Measurements from ENCODE around the gene DPAGT1.
"Not testable (repeated sequence)": the region's sequence is repeated elsewhere in the genome, so short reads cannot be mapped to it uniquely, and the experiment has no call there.

The DPAGT1 gene

DNA sequence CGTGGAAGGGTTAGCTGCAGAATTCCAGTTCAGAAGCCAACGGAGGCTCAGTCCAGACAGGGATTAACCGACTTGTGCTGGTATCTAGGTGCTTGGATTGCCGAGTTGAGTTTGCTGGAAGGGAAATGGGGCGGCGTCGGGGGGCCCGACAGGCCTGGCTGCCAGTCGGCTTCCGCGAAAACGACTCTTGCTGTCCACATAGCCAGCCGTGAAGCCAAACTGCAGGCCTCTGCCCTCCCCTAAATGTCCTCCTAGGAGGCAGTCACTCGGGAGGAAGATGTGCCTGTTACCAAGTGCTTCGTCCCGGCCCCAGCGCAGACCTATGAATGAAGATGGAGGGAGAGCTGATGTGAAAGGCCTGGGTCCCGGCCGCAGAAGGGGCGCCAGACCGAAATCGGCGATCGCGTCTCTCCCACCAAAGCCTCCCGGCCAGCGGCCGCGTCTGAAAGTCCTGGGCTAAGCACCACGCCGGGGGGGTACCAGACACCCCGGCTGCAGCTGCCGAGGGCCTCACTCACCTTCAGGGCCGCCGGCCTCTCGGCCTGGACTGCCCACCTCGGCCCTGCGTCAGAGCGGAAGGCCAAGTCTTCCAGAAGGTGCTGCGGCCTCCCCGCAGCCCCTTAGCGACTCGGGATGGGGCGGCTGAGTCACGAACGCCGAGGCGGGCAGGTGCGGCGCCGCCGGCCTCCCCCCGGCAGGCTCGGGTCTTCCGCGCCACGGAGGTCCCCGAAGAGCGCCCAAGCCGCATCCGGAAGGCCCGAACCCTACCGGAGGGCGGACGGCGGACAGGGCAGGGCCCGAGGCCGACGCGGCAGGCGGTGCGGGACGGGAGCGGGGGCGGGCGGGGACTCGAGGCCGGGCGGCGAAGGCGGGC lies 7.5 kb downstream of the DPAGT1 start:
- no peak for DNase-seq (ENCODE audit: low read depth, low spot score)

DNA sequence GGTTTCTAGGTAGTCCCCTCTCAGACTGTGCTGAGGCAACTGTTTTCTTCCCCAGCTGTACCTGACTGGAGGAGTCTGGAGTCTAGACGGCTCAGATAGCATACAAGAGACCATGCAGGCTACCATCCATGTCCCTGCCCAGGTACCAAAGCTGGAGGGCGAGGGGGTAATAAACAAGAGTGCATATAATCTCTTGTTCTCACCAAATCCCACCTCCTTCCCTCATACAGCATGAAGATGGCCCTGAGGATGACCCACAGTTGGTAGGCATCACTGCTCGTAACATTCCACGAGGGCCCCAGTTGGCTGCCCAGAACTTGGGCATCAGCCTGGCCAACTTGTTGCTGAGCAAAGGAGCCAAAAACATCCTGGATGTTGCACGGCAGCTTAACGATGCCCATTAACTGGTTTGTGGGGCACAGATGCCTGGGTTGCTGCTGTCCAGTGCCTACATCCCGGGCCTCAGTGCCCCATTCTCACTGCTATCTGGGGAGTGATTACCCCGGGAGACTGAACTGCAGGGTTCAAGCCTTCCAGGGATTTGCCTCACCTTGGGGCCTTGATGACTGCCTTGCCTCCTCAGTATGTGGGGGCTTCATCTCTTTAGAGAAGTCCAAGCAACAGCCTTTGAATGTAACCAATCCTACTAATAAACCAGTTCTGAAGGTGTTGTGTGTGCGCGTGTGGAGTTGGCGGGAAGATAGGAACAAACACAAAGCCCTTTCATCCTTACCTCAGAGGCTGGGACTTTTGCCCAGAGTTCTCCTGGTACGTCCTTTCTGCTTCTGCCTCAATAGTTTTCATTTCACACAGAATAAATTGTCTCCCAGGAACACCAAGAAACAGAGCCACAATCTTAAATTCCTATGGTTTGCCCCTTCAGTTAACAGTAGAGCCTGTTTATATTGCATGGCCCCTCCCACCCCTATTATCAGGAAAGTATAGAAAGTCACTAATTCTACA lies 8.5 kb downstream of the DPAGT1 start:
- no peak for DNase-seq (ENCODE audit: low read depth, low spot score)

DNA sequence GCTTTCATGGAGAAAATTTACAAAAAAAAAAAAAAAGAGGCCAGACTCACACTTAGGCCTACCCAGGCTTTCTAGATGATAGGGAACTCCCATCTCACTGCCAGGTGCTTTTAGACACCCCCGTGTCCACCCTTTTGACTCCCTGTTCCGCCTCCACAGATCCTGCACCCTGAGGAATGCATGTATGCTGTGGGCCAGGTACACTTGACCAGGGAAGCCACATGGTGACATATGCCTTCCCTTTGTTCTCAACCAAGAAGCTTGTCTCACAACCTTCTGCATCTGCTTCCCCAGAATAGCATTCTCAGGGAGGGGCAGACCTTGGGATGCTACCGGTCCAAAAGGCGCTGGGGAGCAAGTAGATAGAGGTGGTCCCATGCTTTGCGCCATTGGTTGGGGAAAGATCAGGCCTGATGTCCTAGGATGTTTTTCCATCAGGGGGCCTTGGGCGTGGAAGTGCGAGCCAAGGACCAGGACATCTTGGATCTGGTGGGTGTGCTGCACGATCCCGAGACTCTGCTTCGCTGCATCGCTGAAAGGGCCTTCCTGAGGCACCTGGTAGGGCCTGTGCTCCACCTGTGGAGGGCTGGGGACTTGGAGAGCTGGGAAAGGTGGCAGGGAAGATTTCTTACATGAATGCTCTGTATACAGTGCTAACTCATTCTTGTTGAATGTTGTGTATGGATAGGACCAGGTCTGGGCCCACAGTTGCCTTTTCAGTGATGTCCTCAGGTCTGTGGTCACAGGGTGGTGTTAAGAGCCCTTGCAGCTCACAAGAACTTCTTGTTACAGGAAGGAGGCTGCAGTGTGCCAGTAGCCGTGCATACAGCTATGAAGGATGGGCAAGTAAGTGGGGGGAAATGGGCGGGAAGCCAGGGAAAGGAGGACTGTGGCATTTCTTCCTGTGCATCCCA lies 9.4 kb downstream of the DPAGT1 start:
- no peak for DNase-seq (ENCODE audit: low read depth, low spot score)

DNA sequence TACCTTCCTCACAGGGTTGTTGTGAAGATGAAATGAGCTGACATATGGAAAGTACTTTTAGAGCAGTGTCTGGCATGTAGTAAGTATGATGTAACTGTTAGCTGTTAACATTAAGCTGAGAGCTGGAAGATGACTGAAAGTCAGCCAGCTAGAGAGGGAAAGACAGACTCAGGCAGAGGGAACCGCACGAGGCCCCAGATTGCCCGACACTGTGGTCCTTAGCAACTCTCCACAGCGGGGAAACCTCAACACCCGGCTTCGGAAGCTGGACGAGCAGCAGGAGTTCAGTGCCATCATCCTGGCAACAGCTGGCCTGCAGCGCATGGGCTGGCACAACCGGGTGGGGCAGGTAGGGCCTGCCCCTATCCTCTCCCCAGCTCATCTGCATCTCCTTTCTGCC lies 10.5 kb downstream of the DPAGT1 start:
- DNase-seq (ENCODE audit: low read depth, low spot score), result no peak

DNA sequence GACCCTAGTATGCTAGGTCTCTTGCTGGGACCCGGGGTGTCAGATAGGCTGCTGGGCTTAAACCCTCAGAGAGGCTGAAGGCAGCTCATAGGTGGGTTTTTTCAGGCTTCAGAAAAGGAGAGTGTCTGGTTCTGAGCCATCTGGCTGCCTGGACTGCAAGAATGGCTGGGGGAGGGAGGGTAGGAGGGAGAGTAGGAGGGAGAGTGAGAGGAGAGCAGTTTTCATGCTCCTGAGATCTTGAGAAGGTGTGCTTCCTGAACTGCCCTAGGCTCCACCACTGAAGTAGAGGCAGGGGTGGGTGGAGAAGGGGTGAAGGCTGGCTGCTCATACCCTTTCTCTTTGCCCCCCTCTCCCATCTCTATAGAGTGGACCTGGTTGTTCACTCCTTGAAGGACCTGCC lies 12.3 kb downstream of the DPAGT1 start:
- no peak for DNase-seq (ENCODE audit: low read depth, low spot score)

DNA sequence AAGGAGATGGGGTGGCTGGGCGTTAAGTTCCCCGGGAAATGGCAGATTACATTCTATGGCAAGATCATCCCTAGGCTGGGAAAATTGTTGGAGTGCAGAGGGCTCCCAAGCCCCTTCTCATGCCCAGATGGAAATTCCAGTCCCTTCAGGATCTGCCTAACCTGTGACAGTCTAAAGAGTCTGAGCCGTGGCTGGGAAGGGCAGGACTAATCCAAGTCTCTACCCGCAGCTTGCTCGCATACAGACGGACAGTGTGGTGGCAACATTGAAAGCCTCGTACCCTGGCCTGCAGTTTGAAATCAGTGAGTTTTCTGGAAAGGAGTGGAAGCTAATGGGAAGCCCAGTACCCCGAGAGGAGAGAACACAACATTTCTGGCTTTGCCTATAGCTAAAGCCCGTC lies 13.2 kb downstream of the DPAGT1 start:
- no peak for DNase-seq (ENCODE audit: low read depth, low spot score)

DNA sequence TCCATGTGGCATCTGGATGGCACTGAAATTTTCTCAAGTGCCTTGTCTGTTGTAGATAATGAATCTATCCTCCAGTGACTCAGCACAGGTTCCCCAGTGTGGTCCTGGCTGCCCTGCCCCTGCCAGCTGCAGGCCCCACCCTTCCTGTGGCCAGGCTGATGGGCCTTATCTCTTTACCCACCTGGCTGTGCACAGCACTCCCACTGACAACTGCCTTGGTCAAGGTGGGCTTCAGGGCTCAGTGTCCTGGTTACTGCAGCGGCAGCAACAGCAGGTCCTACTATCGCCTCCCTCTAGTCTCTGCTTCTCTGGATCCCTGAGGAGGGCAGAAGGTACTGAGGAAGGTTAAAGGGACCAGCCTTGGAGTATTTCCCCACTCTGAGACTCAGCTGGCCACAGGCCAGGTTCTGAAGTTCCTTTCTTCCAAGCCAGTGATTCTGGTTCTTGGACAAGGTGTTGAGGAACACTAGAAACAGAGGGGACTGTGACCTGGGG lies 13.9 kb downstream of the DPAGT1 start:
- DNase-seq (ENCODE audit: low read depth, low spot score), result no peak

DNA sequence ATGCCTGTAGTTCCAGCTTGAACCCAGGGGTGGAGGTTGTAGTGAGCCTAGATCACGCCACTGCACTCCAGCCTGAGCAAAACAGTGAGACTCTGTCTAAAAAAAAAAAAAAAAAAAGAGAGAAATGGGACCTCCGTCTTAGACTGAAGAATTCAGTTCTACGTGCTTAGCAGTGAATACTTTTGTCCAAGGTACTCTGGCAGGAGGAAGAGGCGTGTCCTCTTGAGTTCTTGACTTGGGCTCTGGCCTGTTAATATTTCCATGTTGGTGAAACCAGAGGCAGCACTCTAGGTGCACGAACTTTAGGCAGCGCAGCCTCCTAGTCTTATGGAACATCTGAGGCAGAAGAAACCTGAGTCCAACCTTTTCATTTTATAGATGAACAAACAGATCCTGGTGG lies 14.5 kb downstream of the DPAGT1 start:
- DNase-seq (ENCODE audit: low read depth, low spot score), result no peak

DNA sequence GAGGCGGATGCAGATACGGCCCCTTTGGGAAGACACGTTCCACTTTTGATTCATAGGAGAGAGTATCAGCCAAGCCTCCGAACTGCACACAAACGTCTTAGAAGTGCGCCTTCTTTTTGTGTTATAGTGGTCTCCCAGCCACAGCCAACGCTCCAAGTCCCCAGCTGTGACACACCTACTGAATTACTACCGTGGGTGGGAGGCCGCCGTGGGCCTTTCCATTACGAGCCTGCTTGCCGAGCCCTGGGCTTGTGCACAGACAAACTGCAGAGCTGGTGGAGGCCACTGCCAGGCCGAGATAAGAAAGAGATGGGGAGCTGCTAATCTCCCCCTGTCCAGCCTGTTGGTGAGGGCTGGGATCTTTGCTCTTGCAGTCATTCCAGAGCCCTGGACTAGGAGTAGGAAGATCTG lies 16.2 kb downstream of the DPAGT1 start:
- DNase-seq (ENCODE audit: low read depth, low spot score), result no peak

DNA sequence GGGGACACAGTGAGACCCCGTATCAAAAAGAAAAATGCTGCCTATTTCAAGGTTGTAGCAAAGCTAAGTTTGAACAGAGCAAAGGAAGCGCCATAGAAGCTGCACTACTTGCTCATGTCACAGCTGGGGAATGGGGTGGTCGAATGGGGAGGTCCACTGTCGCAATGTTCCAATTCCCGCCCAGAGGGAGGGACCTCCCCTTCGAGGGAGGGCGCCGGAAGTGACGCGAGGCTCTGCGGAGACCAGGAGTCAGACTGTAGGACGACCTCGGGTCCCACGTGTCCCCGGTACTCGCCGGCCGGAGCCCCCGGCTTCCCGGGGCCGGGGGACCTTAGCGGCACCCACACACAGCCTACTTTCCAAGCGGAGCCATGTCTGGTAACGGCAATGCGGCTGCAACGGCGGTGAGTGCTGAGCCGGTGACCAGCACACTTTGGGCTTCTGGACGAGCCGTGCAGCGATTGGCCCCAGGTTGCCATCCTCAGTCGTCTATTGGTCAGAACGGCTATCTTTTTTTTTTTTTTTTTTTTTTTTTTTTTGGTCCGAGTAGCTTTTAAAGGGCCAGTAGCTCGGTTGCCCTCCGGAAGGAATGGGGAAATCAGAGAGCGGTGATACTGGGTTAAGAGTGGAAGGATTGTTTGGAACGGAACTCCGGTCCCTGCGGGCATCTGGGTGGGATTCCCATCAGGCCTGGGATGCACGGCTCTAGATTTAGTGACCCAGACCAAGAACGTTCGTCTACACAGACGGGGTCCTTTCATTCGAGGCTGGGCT lies 16.8 kb downstream of the DPAGT1 start, which contains the start of gene HMBS:
Gene HMBS (plus strand): TSS at position 219 of the 774 bp plus-strand sequence. CDS start 153 bp downstream, at position 372.
- peak; percentile 81 for DNase-seq (ENCODE audit: low read depth, low spot score)

DNA sequence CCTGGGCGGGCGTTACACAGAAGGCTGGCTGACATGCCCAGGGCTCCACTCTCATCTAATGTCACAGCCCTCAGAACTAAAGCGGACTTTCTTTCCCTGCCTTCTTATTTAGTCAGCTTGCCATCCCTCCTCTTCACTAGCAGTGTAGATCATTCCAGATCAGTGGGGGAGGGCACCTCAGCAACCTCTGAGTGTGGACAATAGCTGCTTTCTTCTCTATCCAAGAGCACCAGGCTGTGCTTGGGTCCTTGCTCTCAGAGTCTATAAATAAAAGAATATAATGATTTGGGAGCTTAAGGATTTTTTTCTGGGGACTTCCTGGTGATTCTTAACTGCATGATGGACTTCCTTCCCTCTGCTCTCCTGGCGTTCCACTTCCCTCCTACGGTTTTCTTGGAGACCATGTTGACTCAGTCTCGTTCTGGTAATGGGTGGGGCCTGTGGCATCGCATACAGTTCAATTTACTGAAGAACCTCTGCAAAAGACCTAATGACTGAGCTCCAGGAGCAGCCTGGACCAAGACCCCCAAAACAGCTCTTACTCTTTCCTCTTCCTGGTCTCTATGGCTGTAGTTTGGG lies 19.9 kb downstream of the DPAGT1 start:
- DNase-seq (ENCODE audit: low read depth, low spot score), result no peak

DNA sequence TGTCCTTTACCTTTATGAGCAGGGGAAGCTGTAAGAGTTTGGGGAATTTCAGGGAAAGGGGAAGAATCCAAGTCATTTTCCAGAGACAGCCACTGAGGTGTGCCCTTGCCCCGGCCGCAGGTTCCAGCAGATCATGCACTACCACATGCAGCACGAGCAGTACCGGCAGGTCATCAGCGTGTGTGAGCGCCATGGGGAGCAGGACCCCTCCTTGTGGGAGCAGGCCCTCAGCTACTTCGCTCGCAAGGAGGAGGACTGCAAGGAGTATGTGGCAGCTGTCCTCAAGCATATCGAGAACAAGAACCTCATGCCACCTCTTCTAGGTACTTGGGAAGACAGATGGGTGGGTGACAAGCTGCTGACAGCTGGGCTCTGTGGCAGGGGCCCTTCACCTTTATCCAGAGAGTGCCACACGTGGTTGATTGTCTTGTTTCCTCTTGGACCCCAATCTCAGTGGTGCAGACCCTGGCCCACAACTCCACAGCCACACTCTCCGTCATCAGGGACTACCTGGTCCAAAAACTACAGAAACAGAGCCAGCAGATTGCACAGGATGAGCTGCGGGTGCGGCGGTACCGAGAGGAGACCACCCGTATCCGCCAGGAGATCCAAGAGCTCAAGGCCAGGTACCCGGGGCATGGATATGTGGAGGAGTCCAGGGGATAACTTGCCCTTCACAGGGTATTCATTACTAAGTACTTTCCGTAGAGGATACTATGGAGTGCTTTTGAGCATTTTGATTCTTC lies 22.8 kb downstream of the DPAGT1 start:
- no peak for DNase-seq (ENCODE audit: low read depth, low spot score)

DNA sequence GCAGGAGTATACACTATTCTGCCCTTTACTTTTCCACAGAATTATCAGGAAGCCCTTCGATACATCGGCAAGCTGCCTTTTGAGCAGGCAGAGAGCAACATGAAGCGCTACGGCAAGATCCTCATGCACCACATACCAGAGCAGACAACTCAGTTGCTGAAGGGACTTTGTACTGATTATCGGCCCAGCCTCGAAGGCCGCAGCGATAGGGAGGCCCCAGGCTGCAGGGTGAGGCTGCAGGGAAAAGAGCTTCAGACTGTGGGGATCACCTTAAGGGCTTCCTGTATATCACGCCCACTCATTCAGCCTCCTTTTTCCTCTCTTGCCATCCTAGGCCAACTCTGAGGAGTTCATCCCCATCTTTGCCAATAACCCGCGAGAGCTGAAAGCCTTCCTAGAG lies 23.8 kb downstream of the DPAGT1 start:
- no peak for DNase-seq (ENCODE audit: low read depth, low spot score)

DNA sequence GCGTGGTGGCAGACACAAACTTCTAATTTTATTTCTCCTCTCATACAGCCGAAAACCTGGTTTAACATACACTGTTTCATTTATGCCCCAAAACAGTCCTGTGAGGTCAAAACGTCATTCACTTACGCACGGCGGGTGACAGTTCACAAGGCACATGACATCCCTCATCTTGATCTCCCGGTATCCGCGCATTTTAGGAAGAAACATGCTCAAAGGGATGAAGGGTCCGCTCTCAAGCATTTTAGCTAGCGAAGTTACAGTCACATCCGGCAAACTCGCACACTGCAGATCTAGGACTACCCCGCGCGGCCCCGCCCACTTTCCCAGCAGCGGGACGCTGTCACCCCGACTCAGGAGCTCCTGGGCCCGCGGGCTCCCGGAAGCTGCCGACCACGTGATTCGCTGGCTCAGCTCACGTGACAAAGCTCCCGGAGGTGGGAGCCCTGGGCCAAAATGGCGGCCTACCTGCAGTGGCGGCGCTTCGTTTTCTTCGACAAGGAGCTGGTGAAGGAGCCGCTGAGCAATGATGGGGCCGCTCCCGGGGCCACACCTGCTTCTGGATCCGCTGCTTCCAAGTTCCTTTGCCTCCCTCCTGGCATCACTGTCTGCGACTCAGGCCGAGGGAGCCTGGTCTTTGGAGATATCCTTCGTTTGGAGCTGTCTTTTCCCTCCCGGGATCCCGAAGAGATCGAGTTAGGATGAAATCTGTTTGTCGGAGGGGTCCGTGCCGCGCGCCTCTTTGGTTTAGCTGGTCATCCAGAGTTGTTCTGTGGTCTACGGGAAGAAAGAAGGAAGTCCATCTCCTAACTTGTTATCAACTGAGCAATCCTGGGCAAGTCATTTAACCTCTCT lies 34.1 kb downstream of the DPAGT1 start, which contains the start of gene VPS11:
Gene VPS11 (plus strand): TSS at position 448 of the 852 bp plus-strand sequence. CDS start 6 bp downstream, at position 454.
- peak; percentile 88 for DNase-seq (ENCODE audit: low read depth, low spot score)

DNA sequence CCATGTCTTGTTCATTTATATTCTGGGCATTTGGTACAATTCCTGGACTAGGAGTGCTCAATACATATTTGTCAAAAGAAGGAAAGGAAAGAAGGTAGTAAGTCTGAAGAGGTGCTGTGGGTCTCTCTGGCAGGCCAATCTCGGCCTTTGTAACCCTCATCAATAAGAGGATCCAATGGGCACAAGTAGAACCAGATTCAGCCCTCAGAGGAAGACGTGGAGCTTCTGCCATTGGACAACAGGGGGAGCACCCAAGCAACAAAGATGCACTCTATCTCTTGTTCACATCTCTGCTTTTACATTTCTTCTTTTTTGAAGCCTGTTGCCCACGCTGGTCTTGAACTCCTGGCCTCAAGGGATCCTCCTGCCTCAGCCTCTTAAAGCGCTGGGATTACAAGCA lies 36.3 kb downstream of the DPAGT1 start:
- no peak for DNase-seq (ENCODE audit: low read depth, low spot score)

DNA sequence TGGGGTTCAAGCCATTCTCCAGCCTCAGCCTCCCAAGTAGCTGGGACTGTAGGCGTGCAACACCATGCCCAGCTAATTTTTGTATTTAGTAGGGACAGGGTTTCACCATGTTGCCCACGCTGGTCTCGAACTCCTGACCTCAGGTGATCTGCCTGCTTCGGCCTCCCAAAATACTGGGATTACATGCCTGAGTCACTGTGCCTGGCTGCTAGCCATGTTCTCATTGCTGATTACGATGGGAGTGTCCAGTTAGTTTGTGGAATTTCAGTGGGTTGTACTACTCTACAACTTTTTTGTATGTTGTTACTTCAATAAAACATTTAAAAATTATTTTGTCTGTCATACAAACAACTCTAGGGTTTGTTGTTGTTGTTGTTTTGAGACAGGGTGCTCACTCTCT lies 38.9 kb downstream of the DPAGT1 start:
- no peak for DNase-seq (ENCODE audit: low read depth, low spot score)

DNA sequence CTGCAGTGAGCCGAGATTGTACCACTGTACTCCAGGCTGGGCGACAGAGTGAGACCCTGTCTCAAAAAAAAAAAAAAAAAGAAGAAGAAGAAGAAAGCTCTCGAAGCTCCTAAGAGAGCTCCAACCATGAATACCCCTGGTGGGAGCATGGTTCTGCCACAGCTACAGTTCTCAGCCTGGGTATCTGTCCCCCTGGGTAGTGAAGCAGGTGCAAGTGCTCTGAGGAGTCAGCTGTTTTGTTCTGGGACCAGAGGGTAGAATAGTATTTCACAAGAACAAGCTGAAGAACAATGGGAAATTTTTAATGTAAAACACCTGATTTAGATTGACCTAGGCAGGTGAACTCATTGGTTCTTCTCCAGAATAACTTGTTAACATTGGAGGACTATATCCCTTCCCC lies 40.4 kb downstream of the DPAGT1 start:
- no peak for DNase-seq (ENCODE audit: low read depth, low spot score)

DNA sequence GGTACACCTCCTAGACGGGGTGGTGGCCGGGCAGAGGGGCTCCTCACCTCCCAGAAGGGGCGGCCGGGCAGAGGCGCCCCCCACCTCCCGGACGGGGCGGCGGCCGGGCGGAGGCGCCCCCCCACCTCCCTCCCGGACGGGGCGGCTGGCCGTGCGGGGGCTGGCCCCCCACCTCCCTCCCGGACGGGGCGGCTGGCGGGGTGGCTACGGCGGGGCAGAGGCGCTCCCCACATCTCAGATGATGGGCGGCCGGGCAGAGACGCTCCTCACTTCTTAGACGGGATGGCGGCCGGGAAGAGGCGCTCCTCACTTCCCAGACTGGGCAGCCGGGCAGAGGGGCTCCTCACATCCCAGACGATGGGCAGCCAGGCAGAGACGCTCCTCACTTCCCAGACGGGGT lies 42.5 kb downstream of the DPAGT1 start:
- DNase-seq (ENCODE audit: low read depth, low spot score), result not testable (repeated sequence)
